ENCODE measurements around the gene KCNMB4.
"Not testable (repeated sequence)": the region's sequence is repeated elsewhere in the genome, so short reads cannot be mapped to it uniquely, and the experiment has no call there.

The KCNMB4 gene

DNA sequence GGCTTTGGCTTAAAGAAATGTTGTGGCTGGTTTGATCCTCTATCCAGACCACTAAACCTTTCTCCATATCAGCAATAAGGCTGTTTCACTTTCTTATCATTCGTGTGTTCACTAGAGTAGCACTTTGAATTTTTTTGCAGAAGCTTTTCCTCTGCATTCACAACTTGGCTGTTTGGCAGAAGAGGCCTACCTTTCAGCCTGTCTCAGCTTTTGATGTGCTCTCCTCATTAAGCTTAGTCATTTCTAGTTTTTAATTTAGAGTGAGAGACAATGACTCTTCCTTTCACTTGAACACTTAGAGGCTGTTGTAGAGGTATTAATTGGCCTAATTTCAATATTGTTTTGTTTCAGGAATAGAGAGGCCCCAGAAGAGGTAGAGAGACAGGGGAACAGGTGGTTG, 13.8 kb downstream of the KCNMB4 start:
- no peak for DNase-seq

- no peak for DNase-seq
These were observed 17.4 kb downstream of the KCNMB4 start for GRCh38 chr12:70383484-70383883.

- DNase-seq, result no peak
These were observed 17.8 kb downstream of the KCNMB4 start for GRCh38 chr12:70383886-70384285.

DNA sequence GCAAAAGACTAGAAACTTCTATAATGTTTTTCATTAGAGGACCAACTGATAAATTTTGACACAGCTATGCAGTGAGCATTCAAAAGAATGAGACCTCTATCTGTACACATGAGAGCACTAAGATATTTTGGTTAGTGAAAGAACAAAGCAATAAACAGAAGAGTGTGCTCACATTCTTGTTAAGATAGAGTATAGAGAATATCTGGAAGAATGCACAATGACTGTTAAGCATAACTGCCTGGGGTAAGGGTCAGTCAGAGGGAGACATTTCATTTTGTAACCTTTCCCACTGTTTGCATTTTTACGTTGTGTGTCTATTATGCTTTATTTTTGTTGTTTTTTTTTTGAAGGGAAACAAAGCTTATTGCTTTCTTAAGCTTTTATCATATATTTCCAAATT, 20.7 kb downstream of the KCNMB4 start:
- no peak for DNase-seq

DNA sequence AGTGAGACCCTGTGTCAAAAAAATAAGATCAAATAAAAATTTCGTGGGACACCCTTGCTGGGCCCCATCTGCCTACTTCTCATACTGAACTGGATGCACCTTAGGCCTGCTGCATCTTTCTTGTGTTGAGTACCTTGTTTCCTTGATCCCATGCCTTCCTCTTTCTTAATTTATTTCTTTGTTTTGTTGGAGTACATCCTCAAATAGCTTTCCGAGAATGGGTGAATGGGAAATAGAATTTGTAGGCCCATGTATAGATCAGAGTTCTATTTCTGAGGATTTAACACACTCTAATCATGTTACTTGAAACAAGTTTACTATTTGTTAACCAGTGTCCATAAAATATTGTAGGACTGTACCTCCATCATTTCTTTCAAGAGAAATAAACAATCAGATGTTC, 23.6 kb downstream of the KCNMB4 start:
- DNase-seq, result no peak

GRCh38 chr12:70392631-70393030, 26.5 kb downstream of the KCNMB4 start:
- DNase-seq, result not testable (repeated sequence)

GRCh38 chr12:70393787-70394499, 27.9 kb downstream of the KCNMB4 start:
- no peak for DNase-seq

DNA sequence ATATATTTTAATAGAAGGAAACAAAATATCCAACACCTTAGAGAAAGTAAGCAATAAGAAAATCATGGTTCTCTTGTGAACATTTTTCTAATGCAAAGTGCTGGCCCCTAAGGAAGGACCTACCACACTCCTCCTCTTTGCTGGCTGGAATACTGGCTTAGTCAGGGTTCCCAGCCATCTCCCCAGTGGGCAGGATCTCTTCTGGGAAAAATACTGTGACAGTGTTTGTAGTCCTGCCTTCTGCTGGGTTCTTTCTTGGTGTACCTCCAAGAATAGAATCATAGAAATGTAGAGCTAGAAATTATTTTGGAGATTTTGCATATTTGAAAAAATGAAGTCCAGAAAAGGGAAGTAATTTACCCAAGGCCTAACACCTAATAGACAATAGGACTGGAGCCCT, 31.9 kb downstream of the KCNMB4 start:
- no peak for DNase-seq

- no peak for DNase-seq
These were observed 32.8 kb downstream of the KCNMB4 start for GRCh38 chr12:70398862-70399261.

GRCh38 chr12:70399311-70399710, 33.2 kb downstream of the KCNMB4 start:
- no peak for DNase-seq

DNA sequence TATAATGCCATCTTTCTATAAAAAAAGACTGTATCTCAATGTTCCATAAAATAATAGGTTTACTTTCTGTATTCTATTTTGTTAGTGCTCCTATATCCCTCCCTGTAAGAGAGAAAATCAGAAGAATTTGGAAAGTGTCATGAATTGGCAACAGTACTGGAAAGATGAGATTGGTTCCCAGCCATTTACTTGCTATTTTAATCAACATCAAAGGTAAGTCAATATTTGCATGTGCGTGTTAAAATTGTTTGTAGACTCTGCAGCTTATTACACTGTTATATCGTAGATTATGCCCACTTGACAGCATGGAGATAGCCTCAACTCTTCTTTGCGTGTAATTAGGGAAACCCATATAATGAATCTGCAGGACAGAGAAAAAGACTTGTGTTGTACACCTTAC, 34.0 kb downstream of the KCNMB4 start:
- DNase-seq, result no peak

DNA sequence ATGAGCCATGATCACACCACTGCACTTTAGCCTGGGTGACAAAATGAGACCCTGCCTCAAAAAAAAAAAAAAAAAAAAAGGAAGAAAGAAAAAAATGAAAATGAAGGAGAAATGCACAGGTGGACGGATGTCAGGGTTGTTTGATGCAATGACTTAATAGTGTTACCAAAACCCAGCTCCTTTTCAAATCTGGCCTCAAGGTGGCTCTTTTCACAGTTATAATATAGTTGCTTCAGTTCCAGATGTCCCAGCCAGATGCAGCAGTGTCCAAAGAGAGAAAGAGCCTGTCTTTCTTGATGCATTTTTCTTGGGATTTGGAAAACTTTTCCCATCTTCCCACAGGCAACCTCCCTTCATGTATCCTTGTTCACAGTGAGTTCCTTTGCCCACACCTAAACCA, 36.5 kb downstream of the KCNMB4 start:
- DNase-seq, result no peak

DNA sequence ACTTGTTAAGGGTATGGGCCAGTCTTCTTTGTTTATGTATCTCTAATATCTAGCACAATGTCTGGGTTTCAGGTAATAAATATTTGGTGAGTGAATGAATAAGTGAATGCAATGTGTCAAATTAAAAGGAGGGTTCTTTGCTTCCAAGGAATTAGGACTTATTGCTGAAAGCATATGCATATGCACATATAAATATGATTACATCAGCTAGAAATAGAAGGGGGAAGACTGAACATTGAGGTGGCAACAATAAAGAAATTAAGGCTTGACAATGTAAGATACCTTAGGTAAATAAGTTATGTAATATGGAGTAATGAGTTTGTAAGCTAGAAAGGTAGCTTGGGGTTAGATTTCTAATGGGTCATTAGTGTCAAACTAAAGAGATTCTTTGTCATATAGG, 37.7 kb downstream of the KCNMB4 start:
- no peak for DNase-seq

GRCh38 chr12:70408004-70408790, 42.1 kb downstream of the KCNMB4 start:
- DNase-seq, result no peak

- DNase-seq, result no peak
These were observed 49.9 kb downstream of the KCNMB4 start for GRCh38 chr12:70415987-70416386.

DNA sequence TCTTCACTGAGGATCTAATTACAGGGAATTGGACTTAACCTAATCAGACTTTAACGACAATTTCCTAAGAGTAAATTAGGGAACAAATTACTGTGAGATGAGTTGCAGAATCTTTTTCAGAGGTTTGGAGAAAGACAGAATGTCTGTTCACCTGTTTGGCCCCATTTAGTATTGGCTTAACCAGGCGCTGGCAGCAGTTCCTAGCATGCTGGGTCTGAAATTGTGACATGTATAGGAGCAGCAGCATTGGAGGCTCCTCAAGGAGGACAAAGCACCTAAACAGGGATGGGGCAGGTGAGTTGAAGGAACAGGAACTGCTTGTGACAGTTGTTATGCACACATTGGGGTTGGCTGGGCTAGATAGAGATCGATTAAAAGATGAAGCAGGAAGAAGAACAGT, 51.0 kb downstream of the KCNMB4 start:
- DNase-seq, result no peak

GRCh38 chr12:70418101-70418500, 52.0 kb downstream of the KCNMB4 start:
- DNase-seq, result no peak

GRCh38 chr12:70422631-70423030, 56.5 kb downstream of the KCNMB4 start:
- no peak for DNase-seq

DNA sequence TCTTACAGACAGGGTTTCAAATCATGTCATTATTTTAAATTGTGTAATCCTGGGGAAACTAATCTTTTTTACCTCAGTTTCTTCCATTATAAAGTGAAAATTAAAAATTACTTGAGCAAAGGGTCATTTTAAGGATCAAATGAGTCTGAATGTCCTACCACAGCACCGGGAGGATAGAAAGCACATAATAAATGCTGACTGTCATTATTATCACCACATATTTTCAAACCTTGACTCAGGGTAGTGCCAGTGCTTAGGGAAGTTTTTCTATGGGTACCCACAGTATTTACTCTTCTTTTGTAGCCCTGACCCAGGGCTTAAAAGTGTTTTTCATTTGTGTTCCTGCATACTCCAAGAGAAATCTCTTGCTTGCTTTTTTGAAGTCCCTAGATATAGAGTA, 60.5 kb downstream of the KCNMB4 start:
- DNase-seq, result no peak

- no peak for DNase-seq
These were observed 61.5 kb downstream of the KCNMB4 start for GRCh38 chr12:70427611-70428010.

DNA sequence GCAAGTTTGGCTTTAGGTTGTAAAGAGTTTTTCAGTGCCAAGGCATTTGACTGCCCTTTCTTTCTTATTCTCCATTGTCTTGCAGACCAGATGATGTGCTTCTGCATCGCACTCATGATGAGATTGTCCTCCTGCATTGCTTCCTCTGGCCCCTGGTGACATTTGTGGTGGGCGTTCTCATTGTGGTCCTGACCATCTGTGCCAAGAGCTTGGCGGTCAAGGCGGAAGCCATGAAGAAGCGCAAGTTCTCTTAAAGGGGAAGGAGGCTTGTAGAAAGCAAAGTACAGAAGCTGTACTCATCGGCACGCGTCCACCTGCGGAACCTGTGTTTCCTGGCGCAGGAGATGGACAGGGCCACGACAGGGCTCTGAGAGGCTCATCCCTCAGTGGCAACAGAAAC, 64.3 kb downstream of the KCNMB4 start:
- DNase-seq, result no peak

DNA sequence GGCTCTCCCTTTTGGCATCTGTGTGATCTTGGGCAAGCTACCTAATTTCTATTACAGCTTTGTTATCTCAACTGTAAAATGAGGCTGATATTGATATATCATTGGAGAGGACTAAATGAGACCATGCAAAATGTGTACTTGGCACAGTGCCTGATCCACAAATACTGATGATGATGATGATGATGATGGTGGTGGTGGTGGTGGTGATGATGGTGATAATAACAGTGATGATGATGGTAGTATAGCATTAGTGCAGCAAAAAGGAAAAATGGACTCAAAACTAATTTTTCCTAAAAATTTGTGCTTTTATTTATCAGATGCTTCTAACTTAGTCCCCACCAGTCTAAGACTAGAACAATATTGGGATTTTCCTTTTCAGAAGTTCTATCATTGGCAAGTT, 70.7 kb downstream of the KCNMB4 start:
- no peak for DNase-seq

DNA sequence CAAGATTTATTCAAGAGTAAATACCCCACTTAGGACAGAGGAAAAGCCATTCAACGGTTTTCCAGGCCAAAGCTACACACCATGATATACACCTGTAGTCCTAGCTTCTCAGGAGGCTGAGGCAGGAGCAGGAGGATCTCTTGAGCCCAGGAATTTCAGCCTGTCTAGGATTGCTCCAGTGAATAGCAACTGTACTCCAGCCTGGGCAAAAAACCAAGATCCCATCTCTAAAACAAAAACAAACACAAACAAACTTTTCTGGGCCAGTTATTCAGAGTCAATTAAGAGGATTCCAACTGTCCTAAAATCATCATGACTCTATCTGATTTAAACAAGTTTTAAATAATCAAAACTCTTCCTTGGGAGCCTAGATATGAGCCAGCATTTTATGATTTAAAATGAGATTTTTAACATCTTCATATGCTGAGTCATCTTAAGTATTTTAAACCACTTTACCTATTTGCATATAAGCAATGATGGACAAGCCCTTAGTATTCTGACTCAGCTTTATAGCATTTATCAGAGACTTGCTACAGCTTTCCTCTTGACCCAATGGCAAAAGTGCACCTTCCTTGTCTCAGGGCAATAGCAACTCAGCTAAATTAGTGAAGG, 77.1 kb downstream of the KCNMB4 start:
- no peak for DNase-seq

DNA sequence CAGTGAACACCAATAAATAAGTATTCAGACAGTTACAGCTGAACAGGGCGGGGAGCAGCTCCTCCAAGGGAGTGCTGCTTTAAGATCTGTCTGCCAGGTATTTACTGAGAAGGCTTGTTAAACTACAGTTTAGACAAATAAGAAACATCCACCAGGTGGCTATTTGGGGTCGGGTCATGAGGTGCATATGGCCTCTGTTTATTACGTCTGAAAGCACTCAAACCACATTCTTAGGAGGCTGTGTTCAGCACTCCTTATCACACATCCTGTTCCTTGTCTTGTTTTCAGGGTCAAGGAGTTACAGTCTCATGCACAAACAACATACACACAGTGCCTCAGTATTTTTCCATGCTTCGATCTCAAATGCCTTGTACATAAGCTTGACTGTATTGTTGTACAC, 78.8 kb downstream of the KCNMB4 start:
- no peak for DNase-seq

Measured in NCI-H510A (cell line).